Stimulated activated CD4-positive, alpha-beta T cell treated with anti-CD3 and anti-CD28 coated beads, Interleukin-4, amount 100 ng/mL, for 24 hours (primary cell): Measurements from ENCODE around the gene SDF4.

ENCODE experiments used
- DNase-seq: peaks from one replicate; pipeline ENCODE4 v3.0.0-alpha.2; 2020

Gene SDF4, protein sequence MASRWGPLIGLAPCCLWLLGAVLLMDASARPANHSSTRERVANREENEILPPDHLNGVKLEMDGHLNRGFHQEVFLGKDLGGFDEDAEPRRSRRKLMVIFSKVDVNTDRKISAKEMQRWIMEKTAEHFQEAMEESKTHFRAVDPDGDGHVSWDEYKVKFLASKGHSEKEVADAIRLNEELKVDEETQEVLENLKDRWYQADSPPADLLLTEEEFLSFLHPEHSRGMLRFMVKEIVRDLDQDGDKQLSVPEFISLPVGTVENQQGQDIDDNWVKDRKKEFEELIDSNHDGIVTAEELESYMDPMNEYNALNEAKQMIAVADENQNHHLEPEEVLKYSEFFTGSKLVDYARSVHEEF

GRCh38 chr1:1231400-1232207 is at the start of gene SDF4:
TSS of gene SDF4 (minus strand) at chr1:1232001. CDS start at chr1:1228772, 3,229 bp downstream.
- DNase-seq: peak; percentile 96

DNA sequence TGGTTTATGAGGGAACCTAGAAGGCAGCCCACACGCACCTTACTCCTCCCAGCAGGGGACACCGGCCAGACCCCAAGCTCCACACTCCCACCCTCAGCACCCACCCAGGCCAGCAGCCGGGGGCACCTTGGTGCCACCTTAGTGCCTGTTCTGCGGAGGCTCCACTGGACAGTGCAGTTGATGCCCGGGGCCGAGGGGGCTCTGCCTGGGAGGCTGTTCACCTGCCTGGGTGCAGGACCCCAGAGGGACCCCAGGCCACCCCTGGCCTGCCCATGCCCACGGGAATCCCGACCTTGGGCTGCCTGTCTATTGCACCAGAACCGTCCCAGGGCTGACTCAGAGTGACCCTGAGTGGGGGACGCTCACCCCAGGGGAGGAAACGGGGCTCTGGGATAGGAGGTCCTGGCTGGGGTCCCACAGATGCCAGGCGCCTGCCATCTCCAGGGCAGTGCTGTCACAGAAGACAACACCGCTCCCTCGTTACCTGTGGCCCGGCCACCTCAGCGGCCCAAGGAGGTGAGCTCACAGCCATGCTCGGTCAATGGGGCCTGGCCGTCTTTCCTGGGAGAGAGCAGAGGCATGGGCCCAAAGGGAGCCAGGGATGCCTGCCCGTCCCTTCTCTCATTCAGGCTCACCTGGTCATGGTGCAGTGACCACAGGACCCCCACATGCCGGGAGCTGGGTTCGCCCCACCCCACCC is 49.1 kb upstream of the SDF4 start:
- DNase-seq: no peak

DNA sequence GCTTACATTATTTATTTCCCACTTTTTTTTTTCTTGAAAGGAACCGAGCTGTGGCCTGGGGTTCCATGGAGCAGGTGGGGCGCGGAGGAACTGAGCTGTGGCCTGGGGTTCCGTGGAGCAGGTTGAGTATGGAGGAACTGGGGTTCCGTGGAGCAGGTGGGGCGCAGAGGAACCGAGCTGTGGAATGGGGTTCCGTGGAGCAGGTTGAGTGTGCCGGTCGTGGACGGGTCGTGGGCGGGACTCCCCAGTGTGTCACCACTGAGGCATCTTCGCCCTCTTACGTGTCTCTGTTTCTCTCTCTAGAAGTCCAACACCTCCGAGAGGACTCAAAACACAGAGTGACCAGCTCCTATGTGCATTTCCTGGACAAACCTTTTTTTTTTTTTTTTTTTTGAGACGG is 47.2 kb upstream of the SDF4 start:
- DNase-seq: no peak

DNA sequence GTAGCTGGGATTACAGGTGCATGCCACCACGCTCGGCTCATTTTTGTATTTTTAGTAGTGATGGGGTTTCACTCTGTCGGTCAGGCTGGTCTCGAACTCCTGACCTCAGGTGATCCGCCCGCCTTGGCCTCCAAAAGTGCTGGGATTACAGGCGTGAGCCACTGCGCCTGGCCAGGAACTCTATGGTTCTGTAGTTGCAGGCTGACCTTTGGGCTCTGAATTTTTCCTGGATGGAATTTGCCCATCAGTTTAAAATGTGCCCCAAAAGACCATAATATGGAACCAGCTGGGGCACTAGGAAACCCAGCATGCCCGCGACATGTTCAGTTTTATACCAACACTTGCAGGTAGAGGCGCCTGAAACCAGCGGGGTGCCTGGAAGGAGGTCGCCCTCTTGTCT is 46.8 kb upstream of the SDF4 start:
- no peak for DNase-seq

DNA sequence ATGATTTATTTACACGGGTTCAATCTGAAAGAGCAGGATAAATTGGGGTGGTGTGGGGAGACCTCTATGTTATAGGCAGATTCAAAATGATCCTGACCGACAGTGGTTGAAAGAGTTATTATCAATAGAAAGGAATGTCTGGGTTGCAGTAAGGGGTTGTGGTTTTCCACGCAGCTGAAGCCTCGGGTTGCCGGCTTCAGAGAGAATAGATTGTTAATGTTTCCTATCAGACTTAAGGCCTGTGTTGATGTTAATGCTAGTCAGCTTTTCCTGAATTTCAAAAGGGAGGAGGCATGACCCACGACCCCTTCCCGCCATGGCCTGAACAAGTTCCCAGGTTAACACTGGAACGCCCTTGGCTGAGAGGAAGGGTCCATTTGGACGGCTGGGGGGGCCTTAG is 44.0 kb upstream of the SDF4 start:
- DNase-seq: no peak

GRCh38 chr1:1274931-1275431 is 43.2 kb upstream of the SDF4 start:
- no peak for DNase-seq

DNA sequence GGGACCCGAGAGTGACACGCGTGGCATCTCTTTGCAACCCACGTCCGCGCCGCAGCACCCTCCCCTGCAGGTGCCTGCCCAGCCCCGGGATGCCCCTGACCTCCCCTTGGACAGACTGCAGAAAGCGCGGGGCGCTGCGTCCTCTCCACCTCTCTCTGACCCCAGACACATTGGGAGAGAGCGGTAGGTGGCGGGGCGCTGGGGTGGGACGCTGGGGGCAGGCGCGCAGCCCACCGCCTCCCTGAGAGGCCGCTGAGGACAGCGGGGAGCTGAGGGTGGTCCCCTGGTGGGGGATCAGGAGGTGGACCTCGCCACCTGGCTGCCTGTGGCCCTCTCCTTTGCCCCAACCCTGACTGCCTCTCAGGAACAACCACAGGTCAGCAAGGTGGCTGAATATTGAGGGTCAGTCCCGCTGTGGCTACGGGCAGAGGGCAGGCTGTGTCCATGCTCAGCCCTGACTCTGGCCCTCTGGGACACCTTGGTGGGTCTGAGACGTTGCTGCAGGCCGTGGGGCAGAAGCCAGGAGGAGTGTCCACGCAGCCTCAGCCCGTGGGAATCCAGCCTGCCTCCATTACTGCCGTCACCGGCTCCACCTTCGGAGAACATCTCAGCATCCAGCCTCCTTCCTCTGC is 42.6 kb upstream of the SDF4 start:
- no peak for DNase-seq

DNA sequence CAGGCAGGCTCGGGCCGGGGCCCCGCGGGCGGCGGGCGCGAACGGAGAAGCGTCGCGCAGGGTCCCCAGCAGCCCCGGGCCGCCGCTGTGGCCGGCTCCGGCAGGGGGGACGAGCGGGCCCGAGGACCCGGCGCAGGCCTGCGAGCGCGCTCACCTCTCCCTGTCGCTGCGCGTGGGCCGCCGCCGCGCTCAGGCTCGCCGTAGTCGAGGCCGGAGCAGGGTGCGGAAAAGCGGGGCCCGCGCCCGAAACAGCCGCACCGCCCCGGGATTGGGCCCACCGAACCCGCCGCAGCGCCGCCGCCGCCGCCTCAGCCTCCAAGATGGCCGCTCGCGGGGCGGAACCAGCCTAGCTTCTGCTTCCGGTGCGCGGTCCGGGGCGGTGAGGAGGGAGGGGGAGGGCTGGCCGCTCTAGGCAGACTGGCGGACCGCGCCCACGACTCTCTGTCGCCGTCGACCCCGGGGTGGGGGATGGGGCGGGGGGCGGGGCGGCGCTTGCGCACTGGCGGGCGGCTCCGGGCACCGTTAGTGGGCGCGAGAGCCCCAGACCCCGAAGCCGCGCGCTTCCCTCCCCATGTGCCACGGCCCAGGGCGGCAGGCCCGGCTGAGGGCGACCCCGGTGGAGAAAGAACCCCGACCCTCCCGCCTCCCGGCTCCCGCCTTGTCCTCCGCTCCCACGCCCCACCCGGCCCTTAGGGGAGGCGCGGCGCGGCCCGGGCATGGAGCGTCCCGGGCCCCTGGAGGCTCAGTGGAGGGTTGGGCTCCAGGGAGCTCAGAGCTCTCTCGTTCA is 41.9 kb upstream of the SDF4 start, which contains the start of gene UBE2J2:
Gene UBE2J2, minus strand, starts transcription at position 343 of the 787 bp plus-strand sequence. CDS start 5,862 bp downstream, outside the sequence.
- peak; percentile 95 for DNase-seq

GRCh38 chr1:1273209-1273511 is 41.4 kb upstream of the SDF4 start:
- DNase-seq: no peak

DNA sequence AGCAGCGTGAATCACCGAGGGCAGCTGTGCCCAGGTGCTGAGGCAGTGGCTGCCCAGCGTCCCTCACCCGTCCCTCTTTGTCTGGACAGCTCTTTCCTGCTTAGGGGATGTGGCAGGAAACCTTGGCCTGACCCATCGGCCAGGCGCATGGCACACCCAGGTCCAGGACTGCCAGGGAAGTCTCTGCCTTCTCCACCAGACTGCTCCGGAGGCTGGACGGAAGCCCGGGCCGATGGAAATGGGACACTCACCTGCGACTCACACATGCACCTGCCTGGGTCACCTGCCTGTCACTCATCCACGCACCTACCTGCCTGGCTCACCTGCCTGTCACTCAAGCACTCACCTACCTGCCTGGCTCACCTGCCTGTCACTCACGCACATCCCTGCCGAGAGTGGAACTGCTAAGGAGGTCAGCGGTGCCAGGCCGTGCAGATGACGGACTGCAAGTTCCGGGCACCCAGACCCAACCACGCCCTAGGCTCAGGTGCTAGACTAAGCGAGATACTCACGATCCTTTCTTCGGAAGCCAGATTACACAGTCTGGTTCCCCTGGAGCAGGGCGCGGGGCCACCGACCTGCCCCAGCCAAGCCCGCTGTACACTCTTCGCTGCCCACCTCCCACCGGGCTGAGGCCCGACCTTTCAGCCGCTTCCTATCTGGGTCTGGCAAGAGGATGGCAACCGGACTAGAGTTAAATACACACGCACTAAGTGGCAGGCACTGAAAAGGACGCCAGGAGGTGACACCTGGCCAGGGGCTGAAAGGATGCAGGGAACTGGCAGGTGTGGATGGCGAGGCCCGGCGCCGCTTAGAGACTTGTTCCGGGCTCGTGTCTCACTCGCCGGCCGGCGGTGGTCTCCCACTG is 40.8 kb upstream of the SDF4 start:
- no peak for DNase-seq

DNA sequence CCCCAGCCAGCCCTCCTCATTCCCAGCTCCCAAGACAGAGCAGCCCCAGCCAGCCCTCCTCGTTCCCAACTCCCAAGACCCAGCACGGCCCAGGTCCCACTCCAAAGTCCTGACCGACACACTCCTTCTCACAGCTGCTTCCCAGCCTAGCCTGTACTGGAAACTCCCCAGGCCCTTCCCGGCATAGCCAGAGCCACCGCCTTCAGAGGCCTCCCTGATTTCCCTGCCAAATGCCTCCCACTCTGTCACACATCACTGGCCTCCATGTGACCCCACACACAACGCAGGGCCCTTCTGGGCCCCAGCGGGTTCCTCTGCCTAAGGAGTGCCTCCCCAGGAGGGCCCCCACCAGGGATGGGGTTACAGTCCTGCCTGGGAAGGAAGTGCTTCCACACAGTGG is 39.0 kb upstream of the SDF4 start:
- DNase-seq: no peak

GRCh38 chr1:1268284-1268682 is 36.5 kb upstream of the SDF4 start:
- DNase-seq: no peak

DNA sequence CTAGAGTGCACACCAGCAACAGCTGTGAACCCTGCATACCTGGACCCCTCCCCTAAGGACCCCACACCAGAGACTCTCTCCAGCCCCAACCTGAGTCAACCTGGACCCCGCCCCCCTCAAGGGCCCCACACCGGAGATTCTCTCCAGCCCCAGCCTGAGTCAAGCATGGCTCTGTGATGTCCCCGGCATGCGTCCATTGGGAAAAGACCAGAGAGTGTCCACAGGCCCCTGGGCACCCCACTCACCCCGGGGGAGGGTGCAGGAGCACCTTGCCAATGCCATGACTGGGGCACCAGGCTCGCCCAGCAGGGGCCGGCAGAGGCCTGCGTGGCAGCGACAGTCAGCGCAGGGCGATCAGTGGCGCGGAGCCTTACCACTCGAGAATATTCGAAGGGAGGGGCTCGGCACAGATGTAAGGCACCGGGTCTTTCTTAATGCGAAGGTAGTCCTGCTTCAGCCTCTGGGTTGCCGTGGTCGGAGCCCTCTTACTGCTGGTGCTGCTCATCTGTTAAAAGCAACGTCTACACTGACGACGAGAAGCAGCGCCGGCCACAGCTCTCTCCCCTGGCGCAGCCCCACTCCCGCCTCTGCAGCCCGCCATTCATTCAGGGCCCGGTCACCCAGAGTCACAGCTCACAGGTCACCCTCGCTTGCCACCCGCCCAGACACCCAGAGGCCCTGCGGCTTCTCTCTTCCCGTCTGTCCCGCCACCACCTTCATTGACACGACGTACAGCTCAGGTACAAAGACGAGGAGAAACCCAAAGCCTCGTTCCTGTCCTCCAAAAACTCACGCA is 35.9 kb upstream of the SDF4 start:
- no peak for DNase-seq

GRCh38 chr1:1264868-1265272 is 33.1 kb upstream of the SDF4 start:
- DNase-seq: no peak

GRCh38 chr1:1264026-1264425 is 32.2 kb upstream of the SDF4 start:
- no peak for DNase-seq

DNA sequence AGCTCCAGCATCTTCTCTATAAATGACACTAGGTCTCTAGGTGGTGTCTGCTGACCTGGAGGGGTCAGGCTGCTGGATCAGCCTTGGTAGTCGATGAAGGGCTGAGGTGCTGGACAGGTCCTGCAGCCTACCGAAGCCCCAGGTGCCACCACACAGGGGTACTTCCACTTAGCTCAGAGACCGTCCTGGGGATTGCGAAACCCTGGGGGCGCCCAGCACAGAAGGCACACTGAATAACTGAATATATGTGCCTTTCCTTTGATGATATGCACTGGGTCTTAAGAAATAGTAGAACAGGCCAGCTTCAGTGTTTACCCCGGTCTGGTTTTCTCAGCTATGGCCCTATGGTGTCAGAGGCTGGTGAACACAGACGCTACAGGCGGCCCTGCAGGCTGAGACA is 31.0 kb upstream of the SDF4 start:
- DNase-seq: no peak

DNA sequence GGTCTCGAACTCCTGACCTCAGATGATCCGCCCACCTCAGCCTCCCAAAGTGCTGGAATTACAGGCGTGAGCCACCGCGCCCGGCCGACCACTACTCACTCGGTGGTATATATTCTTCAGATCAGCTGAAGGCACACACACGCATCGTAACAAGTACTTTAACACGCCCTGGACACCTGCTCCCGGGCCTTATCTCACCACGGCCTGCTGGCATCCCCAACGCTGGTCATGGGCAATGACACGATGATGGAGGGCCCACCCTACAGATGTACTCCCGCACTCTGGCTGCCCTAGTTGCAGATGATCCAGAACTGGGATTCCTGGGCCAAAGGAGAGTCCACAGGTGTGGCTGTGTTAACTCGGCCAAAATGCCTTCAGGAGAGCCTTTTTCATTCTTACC is 30.3 kb upstream of the SDF4 start:
- no peak for DNase-seq

- no peak for DNase-seq
These were observed 29.2 kb upstream of the SDF4 start for GRCh38 chr1:1260843-1261560.

- no peak for DNase-seq
These were observed 28.3 kb upstream of the SDF4 start for GRCh38 chr1:1259951-1260600.
